Cardiac atrium fibroblast (primary cell): ENCODE data around the gene PLPP1. TPM values are rescaled to one million over a fixed set of nuclear protein-coding genes. Genes with fewer than 3 reads are reported as not detected.

Experiments used
- total RNA-seq: library from RNA; depleted of rRNA; stranded (reverse); fragments of >200 nt; gene quantifications from 2 replicates; pipeline ENCODE4 v1.2.3, GENCODE V29; 2015

Gene PLPP1
- 198 and 437 TPM in 2 replicates for total RNA-seq

GRCh38 chr5:55534436-55535198, at the start of gene PLPP1:
TSS of gene PLPP1 (minus strand) at chr5:55534964. CDS start at chr5:55534629, 335 bp downstream.

Other genes starting within 250 kb of the PLPP1 start
- 16.8 and 31.8 TPM in 2 replicates for gene DHX29, start 227.3 kb downstream of the PLPP1 start, total RNA-seq
- gene MTREX, start 227.0 kb downstream of the PLPP1 start, total RNA-seq, result 30.5 and 60.3 TPM in 2 replicates
- 7.3 and 10.5 TPM in 2 replicates for gene SLC38A9, start 177.4 kb upstream of the PLPP1 start, total RNA-seq
- not detected in 2 replicates for gene DDX4, start 203.1 kb upstream of the PLPP1 start, total RNA-seq